CD4-positive, alpha-beta T cell treated with Interleukin-15 for 1 hour (primary cell): ENCODE data around the gene BPGM.

Experiments used
- DNase-seq: peaks from one replicate; pipeline ENCODE4 v3.0.0-alpha.2; 2020

Gene BPGM

DNA sequence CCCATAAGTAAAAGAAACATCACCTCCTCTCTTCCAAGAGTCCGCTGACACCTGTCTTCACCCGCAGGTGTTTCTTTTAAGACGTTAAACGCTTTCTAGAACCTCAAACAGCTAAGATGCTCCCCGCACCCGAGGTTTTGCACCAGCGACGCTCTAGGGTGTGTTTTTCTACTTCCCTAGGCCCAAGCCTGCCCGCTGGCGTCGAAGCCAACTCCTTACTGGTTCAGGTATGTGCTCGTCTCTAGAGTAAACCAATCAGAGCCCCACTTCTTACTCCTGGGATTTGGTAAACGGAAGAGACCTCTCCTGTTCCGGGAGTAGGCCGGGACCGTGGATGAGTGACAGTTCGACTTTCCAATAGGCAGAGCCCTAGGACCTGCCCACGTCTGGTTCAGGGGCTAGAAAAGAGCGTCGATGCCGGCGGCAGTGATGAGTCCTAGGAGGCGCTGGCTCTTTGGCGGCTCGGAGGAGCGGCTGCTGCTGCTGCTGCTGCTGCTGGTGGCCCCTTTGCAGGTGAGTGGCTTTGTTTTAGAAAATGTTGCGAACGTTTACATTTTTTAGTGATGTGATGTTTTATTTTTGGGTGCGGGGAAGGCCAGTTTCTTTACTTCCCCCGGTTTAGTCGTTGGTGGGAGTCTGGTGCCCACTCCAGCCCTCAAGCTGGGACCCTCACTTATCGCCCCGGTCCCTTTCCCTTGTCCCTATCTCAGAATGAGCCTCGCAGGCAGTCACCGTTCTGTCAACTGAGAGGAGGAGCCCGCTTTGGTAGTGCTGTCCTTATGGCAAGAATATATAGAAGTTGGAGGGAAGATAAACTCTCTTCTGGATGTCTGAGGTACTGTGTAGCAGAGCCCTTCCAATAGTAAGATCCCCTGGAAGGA, at the start of gene BPGM:
Gene BPGM, plus strand, starts transcription at position 429 of the 881 bp plus-strand sequence. CDS start 14,655 bp downstream, outside the sequence.
- DNase-seq, result peak; percentile 99

DNA sequence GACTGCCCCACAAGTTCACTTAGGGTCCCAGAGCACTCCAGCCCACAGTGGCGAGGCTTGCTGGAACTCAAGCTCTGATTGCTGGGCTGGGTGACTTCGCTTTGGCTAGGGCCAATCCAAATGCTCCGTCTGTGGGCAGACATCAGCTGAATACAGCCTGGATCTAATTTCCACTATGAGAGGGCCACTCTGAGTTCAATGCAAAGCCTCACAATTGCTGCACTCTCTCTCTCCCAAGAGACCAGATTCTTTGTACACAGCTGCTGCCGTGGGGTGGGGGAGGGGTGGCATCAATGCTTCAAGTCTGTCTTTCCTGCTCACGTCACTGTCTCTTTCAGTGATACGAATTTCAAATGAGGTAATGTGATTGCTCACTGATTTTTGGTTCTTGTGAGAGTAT, 47.3 kb upstream of the BPGM start:
- no peak for DNase-seq

DNA sequence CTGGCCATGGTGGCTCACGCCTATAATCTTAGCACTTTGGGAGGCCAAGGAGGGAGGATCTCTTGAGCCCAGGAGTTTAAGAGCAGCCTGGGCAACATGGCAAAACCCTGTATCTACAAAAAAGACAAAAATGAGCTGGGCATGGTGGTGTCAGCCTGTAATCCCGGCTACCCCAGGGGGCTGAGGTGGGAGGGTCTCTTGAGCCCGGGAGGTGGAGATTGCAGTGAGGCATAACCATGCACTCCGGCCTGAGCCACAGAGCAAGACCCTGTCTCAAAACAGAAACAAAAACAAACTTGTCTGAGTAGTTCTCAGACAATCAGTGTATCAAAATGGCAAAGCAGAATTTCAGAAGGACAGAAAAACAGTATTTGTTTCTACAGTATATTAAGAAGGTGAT, 45.2 kb upstream of the BPGM start:
- DNase-seq, result no peak

DNA sequence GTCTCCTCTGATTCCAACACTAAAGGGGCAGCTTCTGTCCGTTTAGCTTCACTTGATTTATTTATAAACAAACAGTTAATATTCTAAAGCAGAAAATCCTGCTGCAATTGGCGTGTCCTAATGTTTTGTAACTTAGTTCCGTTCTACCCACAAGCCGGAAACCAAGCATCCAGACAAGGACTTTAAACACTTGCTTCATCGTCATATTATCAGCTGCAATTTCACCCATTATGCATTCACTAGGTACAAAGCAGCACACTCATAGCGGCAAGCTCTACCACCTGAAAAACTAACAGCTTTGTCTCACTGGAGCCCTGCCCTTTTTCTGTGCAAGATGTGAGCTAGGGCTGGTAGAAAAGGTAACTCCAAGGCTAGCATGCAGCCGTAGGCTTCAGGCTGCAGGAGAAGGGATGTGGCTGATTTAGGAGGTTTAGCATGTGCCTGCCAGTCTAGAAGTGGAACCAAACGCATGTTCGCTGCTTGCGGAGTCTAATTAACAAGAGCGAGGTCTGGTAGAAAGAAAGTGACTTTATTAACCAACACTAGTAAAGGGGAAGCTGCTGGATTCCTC, 43.7 kb upstream of the BPGM start:
- no peak for DNase-seq

DNA sequence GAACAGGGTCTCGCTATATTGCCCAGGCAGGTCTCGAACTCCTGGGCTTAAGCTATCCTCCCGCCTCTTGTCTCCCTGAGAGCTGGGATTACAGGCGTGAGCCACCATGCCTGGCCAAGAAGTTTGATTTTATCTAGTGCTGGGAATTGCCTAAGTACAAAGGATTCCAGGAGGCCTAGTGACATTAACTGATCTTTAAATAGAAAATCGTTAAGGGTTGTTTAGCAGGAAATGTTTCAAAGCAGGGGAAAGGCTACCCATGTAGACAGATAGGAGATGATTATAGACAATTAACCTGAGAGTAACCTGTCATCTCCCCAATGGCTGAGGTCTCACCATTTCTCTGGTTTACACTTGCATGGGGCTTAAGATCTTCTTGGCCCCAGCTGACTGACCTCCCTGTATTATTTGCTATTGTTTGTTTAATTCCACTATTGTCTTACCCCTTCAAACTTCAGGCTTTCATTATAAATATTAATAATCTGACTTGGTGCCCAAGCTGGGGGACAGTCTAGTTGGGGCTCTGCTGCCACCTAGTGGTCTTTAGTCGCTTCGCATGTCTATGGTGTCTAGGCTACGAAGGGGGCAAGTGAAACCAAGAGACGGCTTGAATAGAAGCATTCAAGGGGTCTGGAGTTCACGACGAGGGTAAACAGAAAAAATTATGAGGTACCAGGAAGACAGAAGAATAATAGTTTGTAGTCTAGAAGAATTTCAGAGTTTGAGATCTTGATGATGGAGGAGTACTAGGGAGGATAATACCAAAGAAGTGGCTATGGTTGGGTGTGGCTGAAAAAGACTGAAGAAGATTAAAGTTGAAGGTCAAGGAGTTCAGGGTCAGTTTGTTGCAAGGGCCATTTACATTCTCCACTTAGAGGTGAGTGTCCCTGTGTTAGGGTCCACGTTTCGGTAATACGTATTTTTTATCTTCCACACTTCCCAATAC, 40.4 kb upstream of the BPGM start:
- DNase-seq, result peak; percentile 58

DNA sequence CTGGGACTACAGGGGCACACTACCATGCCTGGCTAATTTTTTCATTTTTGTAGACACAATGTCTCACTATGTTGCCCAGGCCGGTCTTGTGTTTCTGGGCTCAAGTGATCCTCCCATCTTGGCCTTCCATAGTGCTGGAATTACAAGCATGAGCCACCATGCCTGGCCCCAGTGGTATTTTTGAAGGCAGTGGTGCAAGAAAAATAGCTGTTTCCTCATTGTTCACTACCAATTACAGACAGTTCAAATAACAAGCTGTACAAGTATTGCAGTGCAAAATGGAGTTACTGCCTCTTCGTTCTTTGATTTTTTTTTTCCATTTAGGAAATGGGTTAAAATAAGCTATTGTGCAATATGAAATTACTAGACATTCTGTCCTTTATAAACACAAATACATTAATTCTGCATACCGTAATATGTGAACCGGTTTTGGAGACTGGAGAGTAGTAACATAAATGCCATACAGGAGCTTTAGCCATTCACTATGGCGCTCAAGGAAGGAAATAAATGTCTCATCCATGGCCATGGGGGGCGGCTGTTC, 35.0 kb upstream of the BPGM start:
- DNase-seq, result no peak

DNA sequence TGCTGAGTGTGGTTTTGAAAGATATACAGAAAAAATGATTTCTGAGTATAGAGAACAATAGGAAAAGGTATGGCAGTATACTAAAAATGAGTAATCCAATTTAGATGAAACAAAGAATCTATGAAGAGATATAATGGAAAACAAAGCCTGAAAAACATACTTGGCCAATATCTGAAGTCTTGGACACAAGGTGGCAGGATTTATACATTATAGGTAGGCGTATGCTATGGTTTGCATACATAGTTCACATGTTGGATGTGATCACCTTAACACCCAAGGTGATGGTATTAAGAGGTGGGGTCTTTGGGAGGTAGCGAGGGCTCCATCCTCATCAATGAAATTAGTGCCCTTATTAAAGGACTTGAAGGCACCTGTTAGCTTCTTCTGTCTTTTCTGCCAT, 34.5 kb upstream of the BPGM start:
- no peak for DNase-seq

DNA sequence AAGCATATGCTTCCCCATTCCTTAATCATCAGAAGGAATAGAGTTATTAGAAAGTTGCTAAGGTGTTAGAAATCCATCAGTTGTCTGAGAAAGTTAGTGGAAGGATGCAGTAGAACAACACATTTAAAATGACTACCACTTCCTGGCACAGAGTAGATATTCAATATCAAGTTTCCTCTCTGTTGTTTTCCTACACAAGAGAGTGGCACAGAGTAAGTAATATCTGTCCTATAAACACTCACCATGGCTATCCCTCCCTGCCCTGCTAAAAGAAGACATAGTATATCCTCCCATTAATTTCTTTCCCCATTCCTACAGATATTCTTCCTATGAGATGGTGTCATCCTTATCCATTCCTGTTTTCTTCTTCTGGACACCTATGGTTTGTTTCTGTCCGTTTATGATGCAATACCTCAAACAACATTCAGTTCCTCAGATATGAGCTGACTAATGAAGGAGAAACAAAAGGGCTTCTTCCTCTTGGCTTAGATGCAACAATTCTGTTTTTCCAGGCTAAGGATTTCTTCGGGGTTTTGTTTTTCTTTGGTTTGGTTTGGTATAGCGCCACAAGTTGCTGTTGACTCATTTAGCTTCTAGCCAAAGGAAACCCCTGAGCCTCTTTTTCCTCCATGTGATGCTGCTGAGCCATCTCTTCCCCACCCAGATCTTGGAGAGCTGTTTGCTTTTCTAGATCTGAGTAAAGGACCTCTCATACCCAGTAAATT, 32.9 kb upstream of the BPGM start:
- no peak for DNase-seq

DNA sequence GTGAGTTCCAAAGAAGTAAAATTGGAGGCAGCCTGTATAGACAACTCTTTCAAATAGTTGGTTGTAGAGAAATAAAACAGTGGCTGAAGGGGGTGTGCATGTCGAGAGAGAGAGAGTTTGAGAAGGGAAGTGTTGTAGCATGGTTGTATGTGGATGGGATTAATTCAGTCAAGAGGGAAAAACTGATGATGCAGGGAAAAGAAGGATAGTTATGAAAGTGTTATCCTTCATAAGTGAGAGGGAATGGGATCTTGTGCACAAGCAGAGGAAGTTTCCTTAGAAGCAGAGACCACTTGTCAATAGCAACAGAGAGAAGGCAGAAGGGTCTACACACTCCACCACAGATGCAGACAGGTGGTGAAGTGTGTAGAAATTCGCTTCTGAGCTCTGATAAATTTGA, 30.0 kb upstream of the BPGM start:
- DNase-seq, result no peak

DNA sequence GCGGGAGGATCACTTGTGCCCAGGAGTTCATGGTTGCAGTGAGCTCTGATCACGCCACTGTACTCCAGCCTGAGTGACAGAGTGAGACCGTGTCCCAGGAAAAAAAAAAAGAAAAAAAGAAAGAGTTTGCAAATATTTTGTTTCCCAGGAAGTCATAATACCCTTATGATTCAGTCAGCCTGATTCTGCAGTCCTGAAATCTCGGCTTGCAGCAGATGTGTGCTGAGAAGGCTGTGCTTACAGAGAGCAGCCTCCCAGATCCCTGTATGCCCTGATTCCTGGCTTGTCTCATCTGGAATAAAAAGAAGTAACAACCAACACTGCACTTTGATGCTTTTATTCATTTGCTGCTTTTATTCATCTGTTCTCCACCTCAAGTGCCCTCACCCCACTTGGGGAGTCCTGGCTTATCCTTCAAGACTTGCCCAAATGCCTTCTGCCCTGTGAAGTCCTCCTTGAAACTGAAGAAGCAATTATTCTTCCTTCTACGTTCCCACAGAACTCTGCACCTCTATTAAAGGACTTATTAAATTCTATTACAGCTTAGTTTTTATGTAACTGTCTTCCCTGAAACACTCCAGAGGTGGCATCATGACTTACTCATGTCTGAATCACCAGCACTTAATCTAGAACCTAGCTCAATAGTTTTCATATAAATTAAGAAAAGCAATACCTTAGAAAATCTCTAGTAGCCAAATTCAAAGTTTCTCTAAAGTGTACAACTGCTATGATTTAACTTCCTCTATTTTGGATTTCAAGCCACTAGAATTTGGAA, 27.7 kb upstream of the BPGM start:
- no peak for DNase-seq

DNA sequence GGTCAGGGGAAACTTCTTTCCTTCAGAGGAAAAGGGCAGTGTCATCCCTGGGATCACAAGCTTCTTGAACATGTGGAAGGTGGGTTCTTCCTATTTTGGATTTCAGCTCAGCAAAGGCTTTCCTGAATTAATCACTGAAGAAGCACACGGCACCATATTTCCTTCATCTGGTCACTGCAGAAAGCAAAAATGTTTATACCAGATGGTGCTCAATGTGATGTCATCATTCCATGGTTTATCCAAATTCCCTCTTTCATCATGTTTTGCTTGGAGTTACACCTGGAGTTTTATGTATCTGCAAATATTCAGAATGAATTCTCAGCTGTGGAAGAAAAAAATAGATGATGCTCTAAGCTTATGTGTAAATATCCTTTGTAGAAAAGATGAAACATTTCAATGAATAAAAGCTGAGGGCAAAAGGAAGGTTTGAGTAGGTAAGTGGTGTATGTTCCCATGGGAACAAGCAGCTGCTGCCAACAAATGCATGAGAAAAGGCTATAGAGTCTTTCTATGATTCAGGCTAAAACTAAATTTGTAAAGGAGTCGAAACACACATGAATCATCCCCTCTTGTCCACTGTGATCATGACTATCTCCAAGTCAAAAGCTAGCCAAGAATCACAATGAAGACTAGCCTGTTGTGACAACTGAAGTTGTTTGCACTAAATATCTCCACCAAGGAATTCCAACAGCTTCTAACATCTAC, 26.9 kb upstream of the BPGM start:
- no peak for DNase-seq

DNA sequence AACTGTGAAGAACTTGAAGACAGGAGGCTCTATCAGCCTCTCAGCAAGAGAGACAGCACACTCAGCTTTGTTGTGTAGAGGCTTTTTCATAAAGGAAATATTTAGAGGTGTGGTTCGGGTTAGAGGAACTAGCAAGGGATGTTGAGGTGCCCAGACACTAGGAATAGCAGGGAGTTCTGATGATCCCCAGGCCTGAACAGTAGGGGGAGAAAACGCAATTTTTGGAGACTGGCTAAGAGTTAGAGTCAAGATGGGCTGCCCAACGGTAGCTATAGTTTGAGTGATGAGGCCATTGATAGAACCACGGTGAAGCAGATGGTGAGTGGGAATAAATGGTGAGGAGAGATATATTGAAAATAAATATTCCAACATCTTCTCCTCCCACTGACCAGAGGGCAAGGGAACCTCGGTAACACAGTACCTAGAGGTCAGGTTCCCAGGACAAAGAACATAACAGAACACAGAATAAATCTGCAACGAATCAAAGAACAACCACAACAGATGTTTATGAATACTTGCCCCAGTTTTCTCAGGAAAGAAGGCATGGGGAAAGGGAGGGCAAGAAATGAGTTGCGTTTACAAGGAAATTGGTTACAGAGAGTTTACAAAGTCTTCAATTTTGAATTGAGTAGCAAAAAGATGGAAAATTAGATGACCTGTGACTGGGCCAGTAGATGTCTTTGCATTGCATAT, 24.2 kb upstream of the BPGM start:
- no peak for DNase-seq

DNA sequence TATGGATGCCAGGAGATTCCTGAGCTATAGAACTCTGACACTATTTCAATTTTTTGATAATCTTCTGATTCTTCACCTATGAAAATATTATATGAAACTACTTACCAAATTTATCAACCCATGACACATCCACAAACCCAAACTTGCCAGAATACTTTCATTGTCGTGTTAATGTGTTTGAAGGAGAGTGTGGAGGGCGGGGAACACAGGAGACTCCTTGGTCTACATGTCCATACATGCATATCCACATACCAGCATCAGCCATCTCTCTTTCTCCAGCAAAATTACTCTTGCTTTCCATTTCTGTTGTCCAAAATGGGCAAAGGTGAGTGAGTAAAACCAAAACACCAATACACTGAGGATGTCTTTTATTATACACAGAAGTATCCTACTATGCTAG, 23.5 kb upstream of the BPGM start:
- DNase-seq, result no peak

DNA sequence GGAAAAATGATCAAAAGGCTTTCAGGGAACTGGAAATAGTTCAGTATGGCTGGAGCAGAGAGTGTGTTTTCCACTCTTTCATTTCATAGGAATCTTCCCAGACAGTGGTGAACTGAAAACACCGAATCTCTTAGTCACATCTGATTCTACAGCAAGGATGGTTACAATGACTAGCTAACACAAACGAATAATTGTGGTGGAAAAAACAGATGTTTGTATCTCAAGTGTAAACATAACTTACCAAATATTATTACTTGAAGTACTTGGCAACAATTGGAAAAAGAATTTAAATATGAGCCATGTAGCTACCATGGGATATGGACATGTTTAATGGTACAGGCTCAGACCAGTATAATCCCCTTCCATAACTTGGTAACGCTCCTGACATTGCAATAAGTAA, 21.1 kb upstream of the BPGM start:
- no peak for DNase-seq

DNA sequence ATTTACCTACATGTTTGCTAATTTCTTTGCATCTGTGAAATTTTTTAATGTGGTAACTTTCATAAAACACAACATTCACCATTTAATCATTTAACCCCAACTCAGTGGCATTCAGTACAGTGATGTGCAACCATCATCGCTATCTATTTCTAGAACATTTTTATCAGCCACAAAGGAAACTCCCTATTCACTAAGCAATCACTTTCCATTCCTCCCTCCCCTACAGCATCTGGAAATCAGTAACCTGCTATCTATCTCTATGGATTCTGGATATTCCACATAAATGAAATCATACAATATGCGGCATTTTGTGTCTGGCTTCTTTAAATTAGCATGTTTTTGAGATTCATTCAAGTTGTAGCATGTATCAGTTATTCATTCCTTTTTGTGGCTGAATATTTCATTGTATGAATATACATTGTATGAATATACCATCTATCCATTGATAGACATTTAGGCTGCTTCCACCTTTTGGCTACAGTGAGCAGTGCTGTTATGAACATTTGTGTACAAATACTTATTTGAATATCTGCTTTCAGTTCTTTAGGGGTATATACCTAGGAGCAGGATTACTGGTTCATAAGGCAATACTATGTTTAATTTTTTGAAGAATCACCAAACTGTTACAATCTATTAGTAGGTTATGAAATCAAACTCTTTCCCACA, 19.4 kb upstream of the BPGM start:
- DNase-seq, result no peak

DNA sequence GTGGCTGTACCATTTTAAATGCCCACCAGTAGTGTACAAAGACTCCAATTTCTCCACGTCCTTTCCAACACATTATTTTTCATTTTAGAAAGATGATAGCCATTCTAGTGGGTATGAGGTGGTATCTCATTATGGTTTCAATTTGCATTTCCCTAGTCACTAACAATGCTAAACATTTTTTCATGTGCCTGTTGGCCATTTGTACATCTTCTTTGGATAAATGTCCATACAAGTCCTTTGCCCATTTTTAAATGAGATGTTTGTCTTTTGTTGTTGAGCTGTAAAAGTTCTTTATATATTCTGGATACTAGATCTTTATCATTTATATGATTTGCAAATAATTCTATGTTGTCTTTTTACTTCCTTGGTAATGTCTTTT, 18.9 kb upstream of the BPGM start:
- DNase-seq, result no peak

DNA sequence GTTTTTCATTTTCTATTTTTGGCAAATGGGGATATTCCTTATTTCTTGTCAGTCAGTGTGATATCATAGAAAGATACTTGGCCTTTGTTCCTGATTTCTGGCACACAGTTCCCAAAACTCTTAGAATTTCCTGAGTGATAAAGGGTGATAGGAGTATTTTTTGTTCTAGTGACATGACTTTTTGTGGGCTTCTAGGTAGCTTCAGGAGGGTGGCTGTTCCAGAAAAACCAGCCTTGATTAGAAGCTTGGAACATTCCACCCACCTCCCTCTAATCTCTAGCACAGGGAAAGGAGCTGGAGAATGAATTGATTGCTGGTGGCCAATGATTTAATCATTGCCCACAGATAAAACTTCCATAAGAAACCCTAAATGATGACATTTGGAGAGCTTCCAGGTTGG, 17.2 kb upstream of the BPGM start:
- no peak for DNase-seq

DNA sequence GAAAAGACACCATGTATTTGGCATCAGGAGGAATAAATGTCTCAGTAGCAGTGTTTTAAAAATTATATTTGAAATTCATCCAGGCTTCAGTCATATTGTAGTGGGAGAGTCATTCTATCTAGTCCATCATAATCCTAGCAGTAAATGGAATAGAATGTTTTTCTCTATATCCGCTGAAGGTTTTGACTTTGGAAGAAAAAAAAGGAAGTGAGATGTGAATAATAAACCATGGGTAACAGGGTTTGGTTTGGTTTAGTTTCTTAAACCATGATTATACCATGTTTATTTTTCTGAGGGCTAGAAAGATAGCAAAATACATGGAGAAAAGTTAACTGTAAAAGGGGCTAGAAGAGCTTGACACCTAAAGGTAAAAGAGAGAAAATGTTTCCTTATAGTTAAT, 16.4 kb upstream of the BPGM start:
- DNase-seq, result no peak

DNA sequence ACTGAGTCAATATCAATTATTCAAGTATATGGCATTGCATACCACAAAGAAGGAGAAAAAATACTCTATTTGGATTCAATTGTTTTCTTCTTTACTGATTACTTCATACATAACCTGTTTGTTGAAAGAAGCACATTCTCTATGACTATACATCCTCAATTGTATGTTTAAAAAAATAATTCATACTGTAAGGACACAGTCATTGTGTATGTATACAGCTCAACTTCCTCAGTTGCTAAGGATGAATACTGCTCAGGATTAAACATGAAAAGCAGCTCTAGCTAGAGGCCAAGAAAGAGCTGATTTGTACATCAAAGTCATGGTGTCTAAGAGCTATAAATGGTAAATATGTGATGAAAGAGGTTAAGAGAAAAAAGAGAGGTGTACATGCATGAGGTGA, 15.8 kb upstream of the BPGM start:
- no peak for DNase-seq

DNA sequence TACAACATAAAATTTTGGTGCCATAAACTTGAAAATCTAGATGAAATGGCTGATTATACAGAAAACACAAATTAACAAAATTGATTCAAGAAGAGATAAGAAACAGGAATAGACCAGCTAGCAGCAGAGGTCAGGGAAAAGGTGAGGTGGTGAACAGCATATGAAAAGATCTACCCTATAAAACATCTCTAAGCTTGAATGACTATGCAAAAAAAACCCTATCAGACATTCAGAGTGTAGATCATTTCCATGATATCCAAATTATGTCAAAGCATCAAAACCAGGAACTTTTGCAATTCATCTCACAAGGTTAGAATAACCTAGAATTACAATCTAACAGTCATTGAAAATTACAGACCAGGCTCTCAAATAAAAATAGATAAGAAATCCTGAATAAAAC, 14.6 kb upstream of the BPGM start:
- DNase-seq, result no peak
